Measurements from ENCODE around the gene ACTBL2.

Gene ACTBL2

GRCh38 chr5:57447658-57448057 lies 35.0 kb downstream of the ACTBL2 start:
- Mint-ChIP-seq H3K4me3 (no peak overlapping the region), H3K36me3 (ENCODE audit: low read depth) (no peaks in the 10 kb centered on the region), H3K9me3 (no peaks in the 10 kb centered on the region), H3K4me1 (ENCODE audit: low read depth) (peaks cover 8% of the 10 kb centered on the region), H3K27ac (no peak overlapping the region), H3K27me3 (peaks cover 8% of the 10 kb centered on the region)
- DNase-seq: no peak

GRCh38 chr5:57446966-57447365 lies 35.6 kb downstream of the ACTBL2 start:
- peaks cover 8% of the 10 kb centered on the region for H3K27me3 Mint-ChIP-seq
- no peak for DNase-seq
- H3K4me3 Mint-ChIP-seq: no peak overlapping the region
- no peaks in the 10 kb centered on the region for H3K9me3 Mint-ChIP-seq
- no peak overlapping the region for H3K27ac Mint-ChIP-seq
- H3K4me1 Mint-ChIP-seq (ENCODE audit: low read depth): peaks cover 10% of the 10 kb centered on the region
- H3K36me3 Mint-ChIP-seq (ENCODE audit: low read depth): no peaks in the 10 kb centered on the region

- H3K27ac Mint-ChIP-seq: no peak overlapping the region
- no peak for DNase-seq
- no peaks in the 10 kb centered on the region for H3K36me3 Mint-ChIP-seq (ENCODE audit: low read depth)
These were observed 36.9 kb downstream of the ACTBL2 start for GRCh38 chr5:57445705-57446037.

GRCh38 chr5:57445006-57445704 lies 37.5 kb downstream of the ACTBL2 start:
- Mint-ChIP-seq H3K27me3 (peaks cover 8% of the 10 kb centered on the region), H3K9me3 (no peaks in the 10 kb centered on the region), H3K27ac (no peak overlapping the region), H3K4me3 (no peak overlapping the region), H3K4me1 (ENCODE audit: low read depth) (peaks cover 2% of the 10 kb centered on the region), H3K36me3 (ENCODE audit: low read depth) (no peaks in the 10 kb centered on the region)
- DNase-seq: no peak

More at GRCh38 chr5:57445705-57446037, 36.9 kb downstream of the ACTBL2 start:
- peaks cover 8% of the 10 kb centered on the region for H3K27me3 Mint-ChIP-seq
- no peak overlapping the region for H3K4me3 Mint-ChIP-seq
- H3K9me3 Mint-ChIP-seq: no peaks in the 10 kb centered on the region
- H3K4me1 Mint-ChIP-seq (ENCODE audit: low read depth): peaks cover 2% of the 10 kb centered on the region

- H3K27ac Mint-ChIP-seq: no peak overlapping the region
- H3K9me3 Mint-ChIP-seq: no peaks in the 10 kb centered on the region
- peaks cover 6% of the 10 kb centered on the region for H3K27me3 Mint-ChIP-seq
- peaks cover 2% of the 10 kb centered on the region for H3K4me1 Mint-ChIP-seq (ENCODE audit: low read depth)
- no peaks in the 10 kb centered on the region for H3K36me3 Mint-ChIP-seq (ENCODE audit: low read depth)
- no peak overlapping the region for H3K4me3 Mint-ChIP-seq
- DNase-seq: no peak
These were observed 40.4 kb downstream of the ACTBL2 start for GRCh38 chr5:57442080-57442839.

GRCh38 chr5:57441557-57441956 lies 41.1 kb downstream of the ACTBL2 start:
- H3K36me3 Mint-ChIP-seq (ENCODE audit: low read depth): no peaks in the 10 kb centered on the region
- no peak overlapping the region for H3K4me3 Mint-ChIP-seq
- peaks cover 6% of the 10 kb centered on the region for H3K27me3 Mint-ChIP-seq
- no peaks in the 10 kb centered on the region for H3K9me3 Mint-ChIP-seq
- peaks cover 2% of the 10 kb centered on the region for H3K4me1 Mint-ChIP-seq (ENCODE audit: low read depth)
- H3K27ac Mint-ChIP-seq: no peak overlapping the region
- no peak for DNase-seq

GRCh38 chr5:57439601-57440000 lies 43.0 kb downstream of the ACTBL2 start:
- Mint-ChIP-seq H3K4me3 (no peak overlapping the region), H3K27me3 (peaks cover 3% of the 10 kb centered on the region), H3K9me3 (no peaks in the 10 kb centered on the region), H3K36me3 (ENCODE audit: low read depth) (no peaks in the 10 kb centered on the region), H3K4me1 (ENCODE audit: low read depth) (peaks cover 2% of the 10 kb centered on the region), H3K27ac (no peak overlapping the region)
- DNase-seq: no peak

GRCh38 chr5:57437976-57438805 lies 44.4 kb downstream of the ACTBL2 start:
- Mint-ChIP-seq H3K27me3 (no peaks in the 10 kb centered on the region), H3K4me3 (no peak overlapping the region)

GRCh38 chr5:57436586-57436985 lies 46.0 kb downstream of the ACTBL2 start:
- Mint-ChIP-seq H3K4me1 (ENCODE audit: low read depth) (no peaks in the 10 kb centered on the region), H3K36me3 (ENCODE audit: low read depth) (no peaks in the 10 kb centered on the region)
- DNase-seq: no peak

More at GRCh38 chr5:57437976-57438805, 44.4 kb downstream of the ACTBL2 start:
- no peak for DNase-seq
- peaks cover 2% of the 10 kb centered on the region for H3K4me1 Mint-ChIP-seq (ENCODE audit: low read depth)
- no peak overlapping the region for H3K27ac Mint-ChIP-seq
- no peaks in the 10 kb centered on the region for H3K9me3 Mint-ChIP-seq
- H3K36me3 Mint-ChIP-seq (ENCODE audit: low read depth): no peaks in the 10 kb centered on the region

GRCh38 chr5:57435701-57436134 lies 46.9 kb downstream of the ACTBL2 start:
- H3K4me3 Mint-ChIP-seq: no peak overlapping the region
- no peaks in the 10 kb centered on the region for H3K4me1 Mint-ChIP-seq (ENCODE audit: low read depth)
- H3K27ac Mint-ChIP-seq: no peak overlapping the region
- H3K9me3 Mint-ChIP-seq: no peaks in the 10 kb centered on the region
- DNase-seq: no peak
- H3K36me3 Mint-ChIP-seq (ENCODE audit: low read depth): no peaks in the 10 kb centered on the region
- peaks cover 2% of the 10 kb centered on the region for H3K27me3 Mint-ChIP-seq

More at GRCh38 chr5:57436586-57436985, 46.0 kb downstream of the ACTBL2 start:
- H3K27me3 Mint-ChIP-seq: peaks cover under 1% of the 10 kb centered on the region
- no peaks in the 10 kb centered on the region for H3K9me3 Mint-ChIP-seq
- H3K4me3 Mint-ChIP-seq: no peak overlapping the region
- no peak overlapping the region for H3K27ac Mint-ChIP-seq

GRCh38 chr5:57434683-57435082 lies 47.9 kb downstream of the ACTBL2 start:
- Mint-ChIP-seq H3K4me1 (ENCODE audit: low read depth) (no peaks in the 10 kb centered on the region), H3K27ac (no peak overlapping the region), H3K36me3 (ENCODE audit: low read depth) (no peaks in the 10 kb centered on the region), H3K9me3 (no peaks in the 10 kb centered on the region), H3K4me3 (no peak overlapping the region), H3K27me3 (peaks cover 5% of the 10 kb centered on the region)
- DNase-seq: no peak

- H3K36me3 Mint-ChIP-seq (ENCODE audit: low read depth): no peaks in the 10 kb centered on the region
- no peak overlapping the region for H3K4me3 Mint-ChIP-seq
- no peaks in the 10 kb centered on the region for H3K4me1 Mint-ChIP-seq (ENCODE audit: low read depth)
- no peaks in the 10 kb centered on the region for H3K9me3 Mint-ChIP-seq
- DNase-seq: no peak
- H3K27me3 Mint-ChIP-seq: peaks cover 5% of the 10 kb centered on the region
- no peak overlapping the region for H3K27ac Mint-ChIP-seq
These were observed 48.4 kb downstream of the ACTBL2 start for GRCh38 chr5:57434227-57434640.

- no peak overlapping the region for H3K4me3 Mint-ChIP-seq
- no peak for DNase-seq
- no peak overlapping the region for H3K27ac Mint-ChIP-seq
- H3K36me3 Mint-ChIP-seq (ENCODE audit: low read depth): no peaks in the 10 kb centered on the region
- H3K27me3 Mint-ChIP-seq: peaks cover 5% of the 10 kb centered on the region
- no peaks in the 10 kb centered on the region for H3K9me3 Mint-ChIP-seq
- H3K4me1 Mint-ChIP-seq (ENCODE audit: low read depth): no peaks in the 10 kb centered on the region
These were observed 49.7 kb downstream of the ACTBL2 start for GRCh38 chr5:57432876-57433275.

GRCh38 chr5:57431759-57432158 lies 50.9 kb downstream of the ACTBL2 start:
- H3K4me3 Mint-ChIP-seq: no peak overlapping the region
- H3K27ac Mint-ChIP-seq: no peak overlapping the region
- no peaks in the 10 kb centered on the region for H3K36me3 Mint-ChIP-seq (ENCODE audit: low read depth)
- DNase-seq: no peak
- no peaks in the 10 kb centered on the region for H3K9me3 Mint-ChIP-seq
- H3K4me1 Mint-ChIP-seq (ENCODE audit: low read depth): no peaks in the 10 kb centered on the region
- peaks cover 5% of the 10 kb centered on the region for H3K27me3 Mint-ChIP-seq

Measured in activated T-cell treated with anti-CD3 and anti-CD28 coated beads, Interleukin-2, amount 50 U/mL, for 24 hours (primary cell).